Retinal pigment epithelial cell (primary cell): ENCODE results near the gene LCN10.

ENCODE experiments used
- DNase-seq: peaks from one replicate; pipeline ENCODE4 v3.0.0-alpha.2; 2010; ENCODE audit warnings: low read depth
- H3K4me3 ChIP-seq: 2 replicates; pipeline ENCODE4 v1.5.1; 2011; ENCODE audit warnings: mild to moderate bottlenecking, low read length, control low read depth, moderate library complexity
- TF ChIP-seq, protein P1 (sequence below): conservative IDR thresholded peaks from 2 replicates; pipeline ENCODE4 v1.5.1; 2011; ENCODE audit warnings: low read depth, low read length, control low read depth, inconsistent platforms

The LCN10 gene

DNA sequence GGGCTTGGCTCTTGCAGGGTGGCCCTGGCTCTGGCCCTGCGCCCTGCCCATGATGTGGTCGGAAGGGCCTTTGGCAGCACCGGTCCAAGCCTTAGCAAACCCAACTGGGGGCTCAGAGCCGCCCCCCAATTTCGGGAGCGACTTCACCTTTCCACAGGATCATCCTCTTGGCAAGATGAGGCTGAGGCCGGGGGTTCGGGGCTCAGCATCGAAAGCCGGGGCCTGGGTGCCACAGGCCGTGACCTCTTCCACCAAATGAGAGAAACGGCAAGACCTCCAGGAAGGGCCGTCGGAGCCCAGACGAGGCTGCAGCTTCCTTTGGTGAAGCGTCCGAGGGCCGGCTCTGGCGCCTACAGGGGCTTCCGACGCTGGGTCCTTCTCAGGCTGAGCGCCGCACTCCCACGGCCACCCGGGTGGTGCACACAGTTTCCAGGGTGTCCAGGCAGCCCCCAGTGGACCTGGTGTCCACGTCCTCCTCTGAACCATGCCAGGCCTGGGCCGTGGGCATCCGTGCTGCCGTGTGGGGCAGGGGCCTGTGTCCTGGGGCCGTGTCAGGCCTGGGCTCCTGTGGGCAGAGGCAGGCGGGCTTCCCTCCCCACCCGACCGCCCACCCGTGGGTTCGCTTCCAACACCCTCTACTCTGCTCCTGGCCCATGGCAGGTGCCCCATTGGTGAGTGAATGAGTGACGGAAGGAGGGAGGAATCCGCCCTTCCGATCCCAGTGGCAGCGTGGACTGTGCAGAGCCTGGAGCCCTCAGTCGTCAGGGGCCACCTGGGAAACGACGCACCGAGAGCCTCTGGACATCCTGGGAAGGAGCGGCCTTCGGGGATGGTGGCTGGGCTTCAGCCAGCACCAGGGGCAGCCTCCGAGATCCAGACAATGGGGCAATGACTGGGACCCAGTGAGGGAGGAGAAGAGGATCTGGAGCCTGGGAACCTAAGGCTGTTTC is 50.3 kb downstream of the LCN10 start:
- DNase-seq, result no peak
- TF ChIP-seq, protein P1, sequence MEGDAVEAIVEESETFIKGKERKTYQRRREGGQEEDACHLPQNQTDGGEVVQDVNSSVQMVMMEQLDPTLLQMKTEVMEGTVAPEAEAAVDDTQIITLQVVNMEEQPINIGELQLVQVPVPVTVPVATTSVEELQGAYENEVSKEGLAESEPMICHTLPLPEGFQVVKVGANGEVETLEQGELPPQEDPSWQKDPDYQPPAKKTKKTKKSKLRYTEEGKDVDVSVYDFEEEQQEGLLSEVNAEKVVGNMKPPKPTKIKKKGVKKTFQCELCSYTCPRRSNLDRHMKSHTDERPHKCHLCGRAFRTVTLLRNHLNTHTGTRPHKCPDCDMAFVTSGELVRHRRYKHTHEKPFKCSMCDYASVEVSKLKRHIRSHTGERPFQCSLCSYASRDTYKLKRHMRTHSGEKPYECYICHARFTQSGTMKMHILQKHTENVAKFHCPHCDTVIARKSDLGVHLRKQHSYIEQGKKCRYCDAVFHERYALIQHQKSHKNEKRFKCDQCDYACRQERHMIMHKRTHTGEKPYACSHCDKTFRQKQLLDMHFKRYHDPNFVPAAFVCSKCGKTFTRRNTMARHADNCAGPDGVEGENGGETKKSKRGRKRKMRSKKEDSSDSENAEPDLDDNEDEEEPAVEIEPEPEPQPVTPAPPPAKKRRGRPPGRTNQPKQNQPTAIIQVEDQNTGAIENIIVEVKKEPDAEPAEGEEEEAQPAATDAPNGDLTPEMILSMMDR, result no peak
- no peak overlapping the region for H3K4me3 ChIP-seq

- TF ChIP-seq, protein P1, result no peak
- no peak overlapping the region for H3K4me3 ChIP-seq
- DNase-seq, result no peak
Observed at GRCh38 chr9:136691316-136692184, 51.2 kb downstream of the LCN10 start.

GRCh38 chr9:136690806-136691261 is 51.9 kb downstream of the LCN10 start:
- DNase-seq, result no peak
- no peak overlapping the region for H3K4me3 ChIP-seq
- TF ChIP-seq, protein P1, result no peak

DNA sequence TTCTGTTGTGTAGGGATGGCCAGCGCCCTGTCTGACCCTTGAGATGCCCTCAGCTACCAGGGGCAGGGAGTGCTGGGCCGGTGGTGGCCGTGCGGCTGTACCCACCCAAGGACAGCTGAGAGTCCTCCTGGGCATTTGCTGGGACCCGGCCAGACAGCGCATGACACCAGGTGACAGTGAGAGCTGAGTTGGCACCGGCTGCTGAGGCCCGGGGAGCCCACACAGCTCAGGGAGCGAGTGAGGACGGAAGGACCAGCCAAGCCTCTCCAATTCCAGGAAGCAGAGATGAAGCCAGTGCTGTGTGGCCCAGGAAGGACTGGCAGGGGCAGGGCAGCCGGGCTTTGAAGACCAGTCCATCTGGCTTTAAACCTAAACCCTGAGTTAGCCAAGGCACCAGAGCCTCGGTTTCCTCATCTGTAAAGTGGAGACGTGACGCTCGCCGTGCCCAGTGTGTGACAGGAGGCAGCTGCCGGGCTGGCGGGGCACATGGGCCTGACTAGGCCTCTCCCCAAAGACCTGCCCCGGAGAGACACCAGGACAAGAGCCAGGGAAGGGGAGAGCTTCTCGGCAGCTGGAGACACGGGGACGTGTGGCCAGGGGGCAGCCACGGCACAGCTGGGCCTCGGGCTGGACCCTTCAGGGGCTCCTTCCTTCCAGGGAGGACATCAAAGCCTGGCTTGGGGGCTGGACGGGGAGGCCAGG is 52.5 kb downstream of the LCN10 start:
- no peak overlapping the region for H3K4me3 ChIP-seq
- DNase-seq, result no peak
- TF ChIP-seq, protein P1, result no peak

DNA sequence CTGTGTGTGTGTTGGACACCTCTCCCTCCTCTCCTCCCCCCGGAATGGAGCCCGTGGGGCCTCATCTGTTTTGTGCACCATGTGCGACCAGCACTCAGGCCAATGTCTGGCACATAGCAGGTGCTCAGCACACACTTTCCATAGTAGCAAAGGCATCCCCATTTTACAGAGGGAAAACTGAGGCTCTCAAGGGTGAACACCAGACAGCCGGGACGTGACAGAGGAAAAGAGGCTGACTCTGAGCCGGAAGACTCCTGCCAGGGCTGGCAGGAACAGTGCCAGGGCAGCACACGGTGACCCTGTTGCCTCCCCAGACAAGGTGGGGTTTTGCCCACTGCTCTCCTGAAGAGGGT is 53.7 kb downstream of the LCN10 start:
- no peak for DNase-seq
- TF ChIP-seq, protein P1, result no peak
- H3K4me3 ChIP-seq, result no peak overlapping the region

DNA sequence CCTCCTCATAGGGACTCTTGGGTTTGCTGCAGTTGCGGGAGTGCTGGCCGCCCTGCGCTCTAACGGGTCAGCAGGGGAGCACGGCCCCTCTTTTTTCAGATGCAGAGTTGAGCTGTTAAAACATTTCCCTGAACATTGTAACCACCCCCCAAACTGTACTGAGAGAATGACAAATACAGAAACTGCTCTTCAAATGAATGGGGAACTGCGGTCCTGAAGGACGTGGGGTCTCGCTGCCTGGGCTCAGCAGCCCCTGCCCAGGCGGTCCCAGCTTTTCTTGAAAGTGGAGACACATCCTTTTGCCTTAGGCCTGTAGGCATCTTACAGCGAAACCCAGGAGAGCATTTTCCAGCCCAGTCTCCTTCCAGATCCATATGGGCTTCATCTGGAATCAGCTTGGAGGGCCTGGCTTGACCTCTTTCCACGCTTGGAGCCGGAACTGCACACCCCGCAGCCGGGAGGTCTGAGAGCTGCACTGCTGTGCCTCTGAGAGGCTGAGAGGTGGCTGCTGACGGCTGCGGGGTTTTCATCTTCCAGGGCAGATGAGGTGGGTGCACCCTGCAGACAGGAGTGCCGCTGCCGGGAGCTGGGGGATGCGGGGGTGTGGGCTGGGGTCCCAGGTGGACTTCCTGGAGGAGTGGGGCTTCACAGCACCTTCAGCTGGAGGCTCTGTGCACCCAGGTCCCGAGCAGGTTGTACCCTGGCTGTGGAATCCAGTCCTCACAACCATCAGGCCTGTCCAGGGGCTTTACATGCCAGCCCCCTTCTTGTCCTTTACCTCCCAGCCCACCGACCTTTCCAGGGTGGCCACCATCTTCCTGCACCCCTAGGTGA is 54.2 kb downstream of the LCN10 start:
- DNase-seq, result no peak
- TF ChIP-seq, protein P1, result no peak

More for the DNA sequence above, 54.2 kb downstream of the LCN10 start:
- H3K4me3 ChIP-seq, result no peak overlapping the region
